NT2/D1 (cell line): ENCODE measurements around the gene CENPE.

Source experiments
- YY1 ChIP-seq: IDR thresholded peaks from 2 replicates; pipeline ENCODE4 v1.6.1; 2011; ENCODE audit not compliant: insufficient read length, insufficient read depth
- ZNF274 ChIP-seq: IDR thresholded peaks from 2 replicates; pipeline ENCODE4 v1.6.1; 2011; ENCODE audit warnings: mild to moderate bottlenecking, low read depth, low read length

DNA sequence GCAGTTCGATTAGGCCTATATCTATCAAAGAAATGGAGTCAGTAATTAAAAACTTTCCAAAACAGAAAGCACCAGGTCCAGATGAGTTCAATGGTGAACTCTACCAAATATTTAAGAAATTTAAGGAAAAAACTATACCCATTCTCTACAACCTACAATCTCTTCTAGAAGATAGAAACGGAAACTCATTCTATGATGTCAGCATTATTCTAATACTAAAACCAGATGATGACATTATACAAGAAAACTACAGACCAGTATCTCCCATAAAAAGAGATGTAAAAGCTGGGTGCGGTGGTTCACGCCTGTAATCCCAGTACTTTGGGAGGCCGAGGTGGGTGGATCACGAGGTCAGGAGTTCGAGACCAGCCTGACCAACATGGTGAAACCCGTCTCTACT is 69.0 kb downstream of the CENPE start:
- TF ChIP-seq ZNF274 (no peak), YY1 (no peak)
